LoVo (cell line): Measurements from ENCODE around the gene AUTS2.

ENCODE experiments used
- DNase-seq: peaks from one replicate; pipeline ENCODE4 v3.0.0-alpha.2; 2016; ENCODE audit warnings: low spot score

AUTS2 gene

GRCh38 chr7:69624435-69625230 lies 26.4 kb downstream of the AUTS2 start:
- no peak for DNase-seq

DNA sequence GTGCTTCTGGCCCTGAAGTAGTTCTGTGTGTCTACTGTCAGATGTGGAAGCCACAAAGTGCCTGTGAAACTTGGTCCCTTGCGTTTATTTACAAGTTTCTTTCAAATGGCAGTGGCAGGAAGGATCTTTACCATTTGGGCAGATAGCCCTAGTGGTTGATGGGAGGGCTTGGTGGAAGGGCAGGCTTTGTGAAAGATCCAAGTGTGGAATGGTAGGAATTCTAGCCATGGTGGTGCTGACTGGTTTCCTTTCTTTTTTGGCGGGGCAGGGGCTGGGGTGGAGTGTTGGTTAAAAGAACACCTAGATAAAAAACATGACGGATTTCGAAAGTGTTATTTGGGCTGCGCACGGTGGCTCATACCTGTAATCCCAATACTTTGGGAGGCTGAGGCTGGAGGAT lies 27.0 kb downstream of the AUTS2 start:
- no peak for DNase-seq

GRCh38 chr7:69625798-69626197 lies 27.5 kb downstream of the AUTS2 start:
- DNase-seq: no peak

DNA sequence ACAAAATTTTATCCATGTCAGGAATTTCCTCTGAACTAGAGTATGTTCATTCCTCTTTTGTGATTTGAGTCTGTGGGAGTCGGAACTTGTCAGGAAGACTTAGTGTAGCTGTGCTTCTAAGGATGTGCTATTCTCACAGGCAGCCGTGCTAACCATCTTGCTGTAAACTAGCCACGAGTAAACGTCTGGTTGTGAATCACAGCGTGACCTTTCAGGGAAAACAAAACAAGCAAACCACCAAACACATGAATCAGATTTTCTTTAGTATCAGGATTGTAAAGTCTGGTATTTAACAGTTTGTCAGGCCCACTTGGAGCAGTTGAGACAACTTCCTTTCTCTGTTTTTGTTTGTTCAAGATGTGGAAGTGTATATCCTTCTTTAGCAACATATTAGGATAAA lies 32.0 kb downstream of the AUTS2 start:
- DNase-seq: no peak

DNA sequence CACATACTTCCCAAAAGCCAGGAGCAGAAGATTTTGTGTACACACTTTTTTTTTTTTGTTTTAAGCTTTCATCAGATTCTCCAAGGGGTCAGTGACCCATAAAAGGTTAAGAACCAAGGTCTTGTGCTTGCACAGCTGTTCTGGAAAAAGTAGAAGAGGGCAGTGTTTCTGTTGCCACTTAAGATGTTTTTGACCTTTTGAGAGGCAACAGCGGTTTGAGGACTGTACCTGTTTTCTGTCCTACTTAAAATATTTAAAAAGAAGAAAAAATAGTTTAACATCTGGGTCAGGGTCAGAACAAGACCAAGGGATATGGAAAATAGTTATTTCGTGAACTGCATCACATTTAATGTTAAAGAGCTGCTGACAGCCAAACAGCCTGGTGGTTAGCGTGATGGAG lies 32.9 kb downstream of the AUTS2 start:
- DNase-seq: no peak

DNA sequence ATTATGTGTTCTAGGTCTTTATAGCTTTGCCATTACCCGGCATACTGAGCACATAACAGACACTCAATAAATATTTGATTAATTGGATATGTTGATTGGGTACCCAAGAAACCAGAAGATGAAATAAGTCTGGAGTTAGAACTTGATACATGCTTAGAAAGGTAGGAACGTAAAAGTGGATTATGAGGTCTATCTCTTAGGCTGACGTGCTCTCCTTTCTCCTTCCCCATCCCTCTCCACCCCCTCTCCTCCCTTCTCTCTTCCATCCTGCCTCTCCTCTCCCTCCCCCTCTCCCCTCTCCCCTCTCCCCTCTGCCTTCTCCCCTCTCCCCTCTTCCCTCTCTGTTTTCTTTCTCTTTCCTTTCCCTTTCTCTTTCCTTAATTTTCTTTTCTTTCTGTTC lies 34.0 kb downstream of the AUTS2 start:
- no peak for DNase-seq

DNA sequence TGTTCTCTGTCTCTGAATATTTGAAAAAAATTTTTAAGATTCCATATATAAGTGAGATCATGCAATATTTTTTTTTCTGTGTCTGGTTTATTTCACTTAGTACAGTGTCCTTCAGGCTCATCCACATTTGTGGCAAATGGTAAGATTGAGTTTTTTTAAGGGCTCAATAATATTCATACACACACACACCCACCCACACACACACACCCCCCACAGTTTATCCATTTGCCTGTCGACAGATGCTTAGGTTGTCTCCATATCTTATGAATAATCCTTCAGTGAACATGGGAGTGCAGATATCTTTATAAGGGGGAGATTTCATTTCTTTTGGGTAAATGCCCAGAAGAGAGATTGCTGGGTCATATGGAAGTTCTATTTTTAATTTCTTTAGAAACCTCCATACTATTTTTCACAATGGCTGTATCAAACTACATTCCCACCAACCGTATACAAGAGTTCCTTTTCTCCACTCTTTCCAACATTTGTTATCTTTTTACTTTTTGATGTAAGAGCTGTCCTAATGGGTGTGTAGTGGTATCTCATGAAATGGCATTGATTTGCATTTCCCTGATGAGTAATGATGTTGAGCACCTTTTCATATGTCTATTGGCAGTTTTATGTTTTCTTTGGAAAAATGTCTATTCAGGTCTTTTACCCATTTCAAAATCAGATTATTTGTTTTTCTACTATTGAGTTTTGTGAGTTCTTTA lies 35.0 kb downstream of the AUTS2 start:
- no peak for DNase-seq

DNA sequence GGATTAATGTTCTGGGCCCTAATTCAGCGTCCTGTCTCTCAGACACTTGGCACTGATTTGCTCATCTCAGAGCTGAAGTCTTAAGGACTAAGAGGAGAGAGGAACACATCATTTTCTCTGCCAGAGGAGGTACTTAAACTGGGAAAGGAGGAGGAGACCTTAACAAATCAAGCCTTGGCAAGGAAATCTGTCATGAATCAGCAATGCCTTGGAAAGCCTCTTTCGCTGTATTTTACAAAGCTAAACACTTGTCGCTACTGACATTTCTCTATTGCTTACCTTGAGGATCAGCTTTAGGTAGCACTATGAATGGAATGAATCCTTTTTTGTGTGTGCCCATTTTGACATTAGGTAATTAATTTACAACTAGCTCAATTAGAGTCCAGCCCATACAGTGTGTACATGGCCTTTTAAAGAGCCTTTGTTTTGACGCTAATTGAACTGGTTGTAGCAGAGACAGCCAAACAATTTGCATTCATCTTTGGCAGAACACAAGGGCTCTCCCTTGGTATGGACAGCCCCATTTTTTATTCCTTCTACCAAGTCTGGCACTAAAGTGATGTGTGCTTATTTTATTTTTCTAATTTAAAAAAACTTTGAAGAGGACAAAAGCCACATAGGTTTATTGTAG lies 37.4 kb downstream of the AUTS2 start:
- no peak for DNase-seq

GRCh38 chr7:69638674-69639073 lies 40.4 kb downstream of the AUTS2 start:
- DNase-seq: no peak

DNA sequence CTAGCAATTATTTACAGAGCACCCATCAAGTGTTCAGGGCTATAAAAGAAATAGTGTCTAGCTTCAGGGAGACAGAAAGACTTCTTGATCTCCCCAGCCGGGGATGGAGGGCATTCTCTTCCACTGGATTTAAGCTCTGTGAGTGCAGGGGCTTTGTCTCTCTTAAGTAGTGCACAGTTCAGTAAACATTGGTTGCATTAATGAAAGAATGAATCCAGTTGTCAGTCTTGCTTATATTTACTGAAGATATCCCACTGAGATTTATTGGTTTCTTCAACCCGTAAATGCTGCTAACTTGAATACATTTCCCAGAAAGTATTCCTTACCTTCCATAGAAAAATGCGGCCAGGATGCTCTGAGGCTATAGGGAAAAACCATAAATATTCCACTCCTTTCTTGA lies 41.9 kb downstream of the AUTS2 start:
- no peak for DNase-seq

DNA sequence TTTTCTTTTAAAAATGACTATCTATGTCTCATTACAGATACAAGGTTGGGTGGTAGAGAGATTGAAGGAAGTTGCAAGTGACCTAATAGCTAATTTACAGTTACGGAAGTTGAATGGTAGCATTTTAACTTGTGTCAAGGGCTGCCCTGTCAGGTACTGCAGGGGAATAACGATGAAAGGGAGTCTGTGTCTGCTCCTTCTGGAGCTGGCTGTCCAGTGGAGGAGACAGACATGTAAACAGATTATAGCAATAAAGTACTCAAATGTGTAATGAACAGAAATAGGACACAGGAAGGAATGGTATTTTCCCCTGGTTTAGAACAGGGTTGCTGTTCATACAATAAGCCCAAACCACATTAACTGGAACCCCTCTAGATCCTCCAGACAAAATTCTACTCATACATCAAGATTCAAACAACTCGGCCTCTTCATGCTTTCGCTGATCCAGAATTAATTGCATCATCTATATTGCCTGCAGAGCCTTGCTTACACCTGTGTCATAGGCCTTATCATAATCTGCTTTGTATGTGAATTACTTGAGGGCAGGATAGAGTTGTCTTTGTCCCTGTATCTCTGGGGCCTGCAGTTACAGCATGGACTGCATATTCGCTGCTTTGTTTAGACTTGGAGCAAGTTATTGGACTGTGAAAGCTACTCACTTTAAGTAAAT lies 42.8 kb downstream of the AUTS2 start:
- no peak for DNase-seq

DNA sequence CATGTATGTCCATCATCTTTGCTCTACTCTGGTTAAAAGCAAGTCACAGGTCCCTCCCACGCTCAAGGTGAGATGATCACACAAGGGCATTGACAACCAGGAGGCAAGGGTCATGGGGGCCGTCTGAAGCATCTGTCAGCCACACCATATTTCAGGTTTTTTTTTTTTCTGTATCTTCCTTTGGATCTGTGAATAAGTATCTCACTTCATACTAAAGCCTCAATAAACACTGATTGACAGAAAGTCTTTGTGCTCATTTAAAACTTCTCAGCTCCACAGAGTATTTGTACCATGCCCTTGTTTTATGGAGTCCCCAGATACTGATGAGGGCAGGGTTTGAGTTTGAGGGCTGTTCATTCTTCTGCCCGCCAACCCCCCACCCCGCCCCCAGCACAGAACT lies 45.0 kb downstream of the AUTS2 start:
- no peak for DNase-seq

- DNase-seq: no peak
Measured at GRCh38 chr7:69643708-69644445, 45.6 kb downstream of the AUTS2 start.

GRCh38 chr7:69645683-69646082 lies 47.4 kb downstream of the AUTS2 start:
- DNase-seq: no peak

GRCh38 chr7:69651101-69651590 lies 52.9 kb downstream of the AUTS2 start:
- no peak for DNase-seq

DNA sequence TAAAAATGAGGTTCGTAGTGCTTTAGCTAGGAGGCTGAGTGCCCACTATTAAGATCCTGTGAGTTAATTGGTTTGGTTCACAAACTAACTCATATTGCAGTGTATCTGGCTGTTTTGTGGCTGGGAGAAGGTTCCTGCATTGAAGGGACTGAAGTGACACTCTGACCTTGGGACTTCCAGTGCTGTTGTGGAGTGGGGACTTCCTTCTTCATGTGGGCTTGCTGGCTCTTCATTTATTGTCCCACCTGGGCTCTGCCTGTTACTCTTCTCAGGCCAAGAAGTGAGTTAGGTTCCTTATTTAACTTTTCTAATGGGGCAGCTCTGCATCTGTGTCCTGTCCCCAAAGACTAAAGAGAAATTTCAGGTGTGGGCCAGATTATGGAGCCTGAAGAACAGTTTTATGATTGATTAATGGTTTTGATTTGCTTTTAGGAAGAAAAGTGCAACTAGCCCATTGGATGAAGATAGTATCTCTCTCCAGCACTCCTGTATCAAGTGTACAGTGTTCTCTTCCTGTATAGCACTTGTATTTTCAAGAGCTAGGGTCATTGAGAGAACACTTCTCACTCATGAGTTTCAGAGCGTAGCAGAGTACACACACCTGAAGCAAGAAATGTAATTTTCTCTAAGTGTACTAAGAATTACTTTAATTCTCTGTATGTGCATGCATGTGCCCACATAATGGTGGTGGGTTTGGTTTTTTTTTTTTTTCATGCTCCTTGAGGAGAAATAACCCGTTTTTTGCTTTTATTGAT lies 54.8 kb downstream of the AUTS2 start:
- no peak for DNase-seq

- no peak for DNase-seq
Measured at GRCh38 chr7:69653806-69654205, 55.5 kb downstream of the AUTS2 start.

DNA sequence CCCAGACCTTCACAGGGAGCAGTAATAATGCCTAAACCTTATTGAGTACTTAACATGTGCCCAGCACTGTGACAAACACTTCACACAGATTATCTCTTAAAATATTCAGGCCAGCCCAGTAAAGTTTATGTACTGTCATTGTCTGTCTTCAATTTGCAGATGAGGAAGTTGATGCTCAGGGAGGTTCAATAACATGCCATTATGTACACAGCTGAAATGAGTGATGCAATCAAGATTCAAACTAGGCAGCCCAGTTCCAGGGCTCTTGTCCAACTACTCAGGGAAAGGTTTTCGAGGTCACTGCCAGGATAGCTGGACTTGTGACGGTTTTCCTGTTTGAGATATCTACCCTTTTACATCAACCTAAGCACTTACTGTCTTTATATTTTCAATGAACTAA lies 56.1 kb downstream of the AUTS2 start:
- no peak for DNase-seq

DNA sequence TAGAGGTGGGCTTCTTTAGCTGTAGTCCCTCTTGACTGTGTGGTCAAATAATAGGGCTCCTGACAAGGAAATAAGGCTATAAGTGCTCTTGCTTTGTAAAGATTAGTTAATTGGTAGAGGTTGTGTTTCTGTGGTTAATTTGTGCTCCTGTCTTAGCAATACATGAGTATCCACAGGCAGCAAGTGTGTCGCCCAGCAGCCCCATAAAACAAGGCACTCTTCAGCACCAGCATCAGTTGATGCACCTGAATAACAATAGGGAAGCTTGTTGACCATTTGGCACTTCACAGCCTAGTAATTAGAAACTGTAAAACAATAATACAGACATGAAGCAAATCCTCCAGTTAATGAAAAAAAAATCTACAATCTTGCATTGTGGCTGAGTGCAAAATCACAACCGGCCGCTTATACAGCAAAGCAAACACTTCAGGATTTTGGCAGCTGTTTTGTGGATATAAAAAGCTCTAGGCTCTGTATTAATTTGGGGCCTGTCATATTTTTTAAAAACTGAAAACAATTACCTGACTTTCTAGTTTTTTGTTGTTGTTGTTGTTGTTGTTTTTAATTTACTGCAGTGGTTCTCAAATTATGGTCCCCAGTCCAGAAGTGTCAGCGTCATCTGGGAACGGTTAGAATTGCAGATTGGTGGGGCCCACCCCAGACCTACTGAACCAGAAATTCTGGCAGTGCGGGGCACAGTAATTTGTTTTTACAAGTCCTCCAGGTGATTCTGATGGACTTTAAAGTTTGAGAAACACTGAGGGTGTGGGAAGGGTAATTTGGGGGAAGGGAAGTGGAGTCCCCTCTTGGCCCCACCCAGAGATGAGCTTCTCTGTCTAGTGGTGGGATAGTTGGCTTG lies 56.8 kb downstream of the AUTS2 start:
- DNase-seq: no peak

GRCh38 chr7:69656077-69656476 lies 57.8 kb downstream of the AUTS2 start:
- no peak for DNase-seq
